Activated naive CD4-positive, alpha-beta T cell (primary cell): ENCODE results near the gene SOWAHB.

Source experiments
- DNase-seq, 4 experiments: peaks; one replicate each; lab custom pipeline; 2025; lab: John Stamatoyannopoulos, UW

SOWAHB gene

GRCh38 chr4:76854858-76855257, 43.1 kb downstream of the SOWAHB start:
- no peak for DNase-seq

GRCh38 chr4:76851375-76851774, 46.6 kb downstream of the SOWAHB start:
- no peak for DNase-seq

- DNase-seq = no peak
These were observed 47.9 kb downstream of the SOWAHB start for GRCh38 chr4:76850010-76850441.
